ENCODE data around the gene PRR19.
A peak's percentile ranks its signal among the peaks of the same experiment; 100 is the strongest.

Gene PRR19

GRCh38 chr19:42352301-42353259 is 50.6 kb downstream of the PRR19 start:
- DNase-seq, result peak; percentile 46

- DNase-seq, result no peak
Observed at GRCh38 chr19:42353341-42354015, 51.5 kb downstream of the PRR19 start.

GRCh38 chr19:42355896-42356295 is 54.0 kb downstream of the PRR19 start:
- no peak for DNase-seq

DNA sequence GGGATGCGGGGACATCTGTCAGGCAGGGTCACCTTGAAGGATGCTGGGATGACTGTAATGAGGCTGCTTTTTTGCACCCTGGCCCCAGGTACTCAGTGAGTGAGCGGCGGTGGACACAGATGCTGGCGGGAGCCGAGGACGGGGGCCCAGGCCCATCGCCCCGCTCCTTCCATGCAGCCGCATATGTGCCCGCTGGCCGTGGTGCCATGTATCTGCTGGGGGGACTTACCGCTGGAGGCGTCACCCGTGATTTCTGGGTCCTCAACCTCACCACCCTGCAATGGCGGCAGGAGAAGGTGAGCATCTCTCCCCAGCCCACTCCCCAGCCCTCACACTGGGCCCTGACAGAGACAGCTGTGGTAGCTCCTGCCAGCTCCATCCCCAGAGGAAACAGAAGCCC is 54.8 kb downstream of the PRR19 start:
- DNase-seq, result no peak

GRCh38 chr19:42357290-42357689 is 55.4 kb downstream of the PRR19 start:
- DNase-seq, result no peak
